ENCODE results near the gene TC2N. TPM values are rescaled to one million over a fixed set of nuclear protein-coding genes. Genes with fewer than 3 reads are reported as not detected.

The TC2N gene
- total RNA-seq (ENCODE audit: low replicate concordance) = 19.4 and 42.2 TPM in 2 replicates
- long read RNA-seq, full-length matches to known transcripts = 18 of 33 reads
- long read RNA-seq, partial matches to known transcripts = 8 of 33 reads
- long read RNA-seq, other reads (novel, unspliced or antisense) = 7 of 33 reads

DNA sequence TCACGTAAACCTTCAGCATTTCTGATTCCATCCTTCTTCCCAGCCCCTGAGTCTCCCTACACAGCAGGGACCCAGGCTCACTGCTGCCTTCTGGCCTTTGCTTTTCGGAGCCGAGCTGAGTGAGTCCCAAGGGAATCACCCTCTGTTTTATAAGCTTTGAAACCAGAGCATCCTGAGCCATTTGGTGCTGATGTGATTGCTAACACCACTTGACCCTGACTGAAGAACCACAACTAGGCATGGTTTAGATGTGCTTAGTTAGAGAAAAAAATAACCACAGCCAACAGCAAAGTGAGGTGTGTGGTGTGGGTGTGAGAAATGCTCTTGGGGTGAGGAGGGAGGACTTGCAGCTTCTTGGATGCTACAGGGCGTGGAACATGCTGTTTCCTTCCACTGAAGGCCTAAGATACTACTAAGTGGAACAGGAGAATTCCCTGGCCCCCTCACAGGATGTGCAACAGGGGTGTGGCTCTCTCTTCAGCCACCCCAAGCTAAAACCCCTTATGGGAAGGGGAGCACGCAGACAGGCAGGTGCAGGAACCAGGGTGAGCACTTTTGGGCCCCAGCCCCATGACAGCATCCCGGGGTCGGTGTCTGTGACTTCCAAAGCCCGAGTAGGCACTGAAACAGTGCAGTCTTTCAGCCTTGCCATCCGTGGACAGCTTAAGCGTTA is at the start of gene TC2N:
TC2N (minus strand) TSS at position 221 of the 673 bp plus-strand sequence. CDS start 53,767 bp downstream, outside the sequence.
- peaks cover 8% of the 10 kb centered on the region for H3K4me1 Mint-ChIP-seq (ENCODE audit: unreplicated experiment)
- no peaks in the 10 kb centered on the region for H3K9me3 Mint-ChIP-seq
- no peak within 1 kb of the TSS for H3K4me3 Mint-ChIP-seq
- TF ChIP-seq, protein P1, sequence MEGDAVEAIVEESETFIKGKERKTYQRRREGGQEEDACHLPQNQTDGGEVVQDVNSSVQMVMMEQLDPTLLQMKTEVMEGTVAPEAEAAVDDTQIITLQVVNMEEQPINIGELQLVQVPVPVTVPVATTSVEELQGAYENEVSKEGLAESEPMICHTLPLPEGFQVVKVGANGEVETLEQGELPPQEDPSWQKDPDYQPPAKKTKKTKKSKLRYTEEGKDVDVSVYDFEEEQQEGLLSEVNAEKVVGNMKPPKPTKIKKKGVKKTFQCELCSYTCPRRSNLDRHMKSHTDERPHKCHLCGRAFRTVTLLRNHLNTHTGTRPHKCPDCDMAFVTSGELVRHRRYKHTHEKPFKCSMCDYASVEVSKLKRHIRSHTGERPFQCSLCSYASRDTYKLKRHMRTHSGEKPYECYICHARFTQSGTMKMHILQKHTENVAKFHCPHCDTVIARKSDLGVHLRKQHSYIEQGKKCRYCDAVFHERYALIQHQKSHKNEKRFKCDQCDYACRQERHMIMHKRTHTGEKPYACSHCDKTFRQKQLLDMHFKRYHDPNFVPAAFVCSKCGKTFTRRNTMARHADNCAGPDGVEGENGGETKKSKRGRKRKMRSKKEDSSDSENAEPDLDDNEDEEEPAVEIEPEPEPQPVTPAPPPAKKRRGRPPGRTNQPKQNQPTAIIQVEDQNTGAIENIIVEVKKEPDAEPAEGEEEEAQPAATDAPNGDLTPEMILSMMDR (conservative IDR thresholded peaks at IDR 0.05) = no peak
- peaks cover 3% of the 10 kb centered on the region for H3K27me3 Mint-ChIP-seq
- no peak for DNase-seq (ENCODE audit: extremely low spot score, unreplicated experiment)
- H3K36me3 Mint-ChIP-seq = no peaks in the 10 kb centered on the region
- H3K27ac Mint-ChIP-seq = no peak within 1 kb of the TSS

DNA sequence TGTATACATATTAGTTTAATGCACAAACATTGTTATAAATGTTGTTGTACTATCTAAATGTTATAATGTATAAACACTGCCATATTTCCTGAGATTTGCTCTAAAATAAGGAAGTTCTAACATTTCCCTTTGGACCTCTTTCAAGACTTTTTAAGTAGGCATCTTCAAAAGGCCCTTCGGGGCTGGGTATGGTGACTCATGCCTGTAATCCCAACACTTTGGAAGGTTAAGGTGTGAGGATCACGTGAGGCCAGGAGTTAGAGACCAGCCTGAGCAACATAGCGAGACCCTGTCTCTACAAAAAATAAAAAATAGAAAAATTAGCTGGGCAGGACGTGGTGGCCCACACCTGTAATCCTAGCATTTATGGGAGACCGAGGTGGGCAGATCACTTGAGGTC is 44.7 kb upstream of the TC2N start:
- no peak overlapping the region for H3K4me3 Mint-ChIP-seq
- TF ChIP-seq, protein P1 (conservative IDR thresholded peaks at IDR 0.05) = no peak
- H3K4me1 Mint-ChIP-seq (ENCODE audit: unreplicated experiment) = no peaks in the 10 kb centered on the region

DNA sequence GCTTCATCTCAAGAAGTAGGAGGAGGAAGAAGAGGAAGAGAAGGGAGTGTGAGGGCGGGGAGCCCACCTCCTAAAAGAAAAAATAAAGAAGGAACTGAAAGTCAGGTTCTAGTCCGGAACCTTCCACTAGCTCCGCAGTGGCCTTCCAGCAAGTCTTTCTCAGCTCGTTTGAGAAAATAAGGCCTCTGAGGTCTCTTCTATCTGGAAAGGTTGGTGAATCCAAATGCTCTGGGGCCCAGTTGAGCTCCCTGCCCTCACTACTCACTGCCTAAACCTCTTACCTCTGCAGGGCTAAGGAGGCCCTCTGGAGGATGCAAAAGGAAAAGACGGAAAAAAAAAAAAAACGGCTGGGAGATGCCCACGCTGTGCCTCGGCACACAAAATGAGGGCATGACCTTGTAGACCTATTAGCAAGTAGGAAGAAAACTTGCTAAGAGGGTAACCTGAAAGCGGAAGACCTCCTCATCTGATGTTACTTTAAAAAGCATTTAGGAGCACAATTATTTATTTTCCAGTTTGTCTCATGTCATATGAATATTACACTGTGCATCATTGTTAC is 44.2 kb upstream of the TC2N start:
- DNase-seq (ENCODE audit: extremely low spot score, unreplicated experiment) = no peak

More for the DNA sequence above, 44.7 kb upstream of the TC2N start:
- H3K36me3 Mint-ChIP-seq = no peaks in the 10 kb centered on the region
- no peak overlapping the region for H3K27ac Mint-ChIP-seq
- H3K27me3 Mint-ChIP-seq = peaks cover 3% of the 10 kb centered on the region
- peaks cover 3% of the 10 kb centered on the region for H3K9me3 Mint-ChIP-seq
- DNase-seq (ENCODE audit: extremely low spot score, unreplicated experiment) = no peak

DNA sequence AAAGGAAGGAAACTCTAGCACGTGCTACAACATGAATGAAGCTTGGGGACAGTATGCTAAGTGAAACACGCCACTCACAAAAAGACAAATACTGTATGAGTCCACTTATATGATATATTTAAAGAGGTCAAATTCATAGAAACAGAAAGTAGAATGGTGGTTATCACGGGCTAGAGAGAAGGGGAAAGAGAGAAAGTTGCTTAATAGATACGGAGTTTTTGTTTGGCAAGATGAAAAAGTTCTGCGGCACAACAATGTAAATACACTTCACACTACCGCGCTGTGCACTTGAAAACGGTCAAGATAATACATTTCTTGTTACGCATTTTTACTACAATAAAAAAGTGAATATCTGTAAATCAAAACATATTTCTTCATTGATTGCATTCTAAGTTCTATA is 42.9 kb upstream of the TC2N start:
- no peak overlapping the region for H3K4me3 Mint-ChIP-seq
- H3K27me3 Mint-ChIP-seq = peaks cover 3% of the 10 kb centered on the region
- no peak for DNase-seq (ENCODE audit: extremely low spot score, unreplicated experiment)
- H3K9me3 Mint-ChIP-seq = no peaks in the 10 kb centered on the region
- TF ChIP-seq, protein P1 (conservative IDR thresholded peaks at IDR 0.05) = no peak
- peak overlapping the region; percentile 7 for H3K27ac Mint-ChIP-seq
- H3K4me1 Mint-ChIP-seq (ENCODE audit: unreplicated experiment) = no peaks in the 10 kb centered on the region
- no peaks in the 10 kb centered on the region for H3K36me3 Mint-ChIP-seq

More for the DNA sequence above, 44.2 kb upstream of the TC2N start:
- TF ChIP-seq, protein P1 (conservative IDR thresholded peaks at IDR 0.05) = peak; percentile 69
- peaks cover 3% of the 10 kb centered on the region for H3K27me3 Mint-ChIP-seq
- no peak overlapping the region for H3K27ac Mint-ChIP-seq
- no peaks in the 10 kb centered on the region for H3K36me3 Mint-ChIP-seq
- no peaks in the 10 kb centered on the region for H3K4me1 Mint-ChIP-seq (ENCODE audit: unreplicated experiment)
- no peak overlapping the region for H3K4me3 Mint-ChIP-seq
- H3K9me3 Mint-ChIP-seq = peaks cover 3% of the 10 kb centered on the region

DNA sequence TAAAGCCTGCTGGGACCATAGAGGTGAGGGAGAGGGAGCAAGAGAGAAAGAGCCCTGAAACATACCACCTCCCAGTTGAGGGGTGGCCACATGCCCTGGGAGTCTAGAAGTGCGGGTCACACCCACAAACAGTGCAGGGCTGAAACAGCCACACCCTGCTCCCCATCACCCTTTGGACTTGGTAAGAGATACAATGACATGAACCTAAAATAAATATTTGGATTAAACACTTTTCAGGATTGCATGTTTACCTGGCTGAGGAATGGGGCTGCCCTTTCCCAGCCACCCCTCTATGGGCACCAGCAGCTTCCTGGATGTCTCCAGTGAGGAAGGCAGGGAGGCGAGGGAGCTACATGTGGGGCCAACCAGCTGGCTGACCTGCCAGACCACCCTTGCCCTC is 39.0 kb upstream of the TC2N start:
- Mint-ChIP-seq H3K4me3 (no peak overlapping the region), H3K27ac (no peak overlapping the region), H3K9me3 (no peaks in the 10 kb centered on the region), H3K27me3 (peaks cover 11% of the 10 kb centered on the region), H3K36me3 (no peaks in the 10 kb centered on the region), H3K4me1 (ENCODE audit: unreplicated experiment) (no peaks in the 10 kb centered on the region)
- TF ChIP-seq, protein P1 (conservative IDR thresholded peaks at IDR 0.05) = no peak
- DNase-seq (ENCODE audit: extremely low spot score, unreplicated experiment) = no peak

Data from type B pancreatic cell (in vitro differentiated cells).